ENCODE results near the gene FAM131A.

DNA sequence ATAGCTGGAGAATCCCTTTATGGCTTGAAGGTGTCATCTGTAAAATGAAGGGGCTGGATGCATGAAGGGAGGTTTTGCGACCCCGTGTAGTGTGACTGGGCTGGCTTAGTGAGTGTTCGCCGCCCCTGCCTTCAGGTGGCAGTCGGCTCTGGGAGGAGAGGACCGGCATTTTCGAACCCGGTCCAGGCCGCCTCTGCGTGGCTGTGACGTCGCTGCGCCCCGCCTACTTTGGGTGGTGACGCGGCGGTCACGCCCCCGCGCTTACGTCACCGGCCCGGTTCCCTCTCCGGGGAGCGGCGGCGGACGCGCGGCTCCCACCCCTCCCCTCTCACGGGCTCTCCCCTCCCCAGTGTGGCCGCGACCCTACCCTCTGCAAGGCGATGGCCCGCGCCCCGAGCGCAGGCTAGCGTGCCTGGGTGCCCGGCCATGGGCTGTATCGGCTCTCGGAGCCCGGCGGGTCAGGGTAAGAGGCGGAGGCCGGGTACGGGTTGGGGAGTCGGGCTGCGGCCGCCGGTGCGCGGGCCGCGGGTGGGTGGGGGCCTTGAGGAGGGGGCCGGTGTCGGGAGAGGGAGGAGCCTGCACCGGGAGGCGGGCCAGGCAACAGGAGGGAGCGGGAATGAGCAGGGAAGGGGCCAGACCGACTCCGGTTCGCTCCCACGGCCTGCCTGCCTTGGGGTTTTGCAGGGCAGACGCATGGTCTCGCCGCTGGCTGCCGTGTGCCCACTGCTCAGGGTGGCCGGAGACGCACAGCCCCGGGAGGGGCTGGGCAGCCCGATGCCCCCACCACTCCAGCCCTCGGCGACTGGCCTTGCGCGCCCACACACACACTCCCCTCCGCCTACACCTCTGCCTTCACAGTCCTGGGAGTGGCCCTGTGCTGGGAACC, 1.5 kb upstream of the FAM131A start:
- TF ChIP-seq, protein P1, sequence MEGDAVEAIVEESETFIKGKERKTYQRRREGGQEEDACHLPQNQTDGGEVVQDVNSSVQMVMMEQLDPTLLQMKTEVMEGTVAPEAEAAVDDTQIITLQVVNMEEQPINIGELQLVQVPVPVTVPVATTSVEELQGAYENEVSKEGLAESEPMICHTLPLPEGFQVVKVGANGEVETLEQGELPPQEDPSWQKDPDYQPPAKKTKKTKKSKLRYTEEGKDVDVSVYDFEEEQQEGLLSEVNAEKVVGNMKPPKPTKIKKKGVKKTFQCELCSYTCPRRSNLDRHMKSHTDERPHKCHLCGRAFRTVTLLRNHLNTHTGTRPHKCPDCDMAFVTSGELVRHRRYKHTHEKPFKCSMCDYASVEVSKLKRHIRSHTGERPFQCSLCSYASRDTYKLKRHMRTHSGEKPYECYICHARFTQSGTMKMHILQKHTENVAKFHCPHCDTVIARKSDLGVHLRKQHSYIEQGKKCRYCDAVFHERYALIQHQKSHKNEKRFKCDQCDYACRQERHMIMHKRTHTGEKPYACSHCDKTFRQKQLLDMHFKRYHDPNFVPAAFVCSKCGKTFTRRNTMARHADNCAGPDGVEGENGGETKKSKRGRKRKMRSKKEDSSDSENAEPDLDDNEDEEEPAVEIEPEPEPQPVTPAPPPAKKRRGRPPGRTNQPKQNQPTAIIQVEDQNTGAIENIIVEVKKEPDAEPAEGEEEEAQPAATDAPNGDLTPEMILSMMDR (optimal IDR thresholded peaks at IDR 0.05 in 1 of 3, IDR thresholded peaks at IDR 0.05 in 1 of 3, conservative IDR thresholded peaks at IDR 0.05 in 1 of 3; ENCODE audit: extremely low read depth in 1 of 3, insufficient read depth in 2 of 3, low read length in 3 of 3): no peak
- TF ChIP-seq EZH2 (IDR thresholded peaks at IDR 0.05; ENCODE audit: low read length): no peak
